Psoas muscle (tissue), 8 donors: ENCODE measurements around the gene APOL4. TPM values are rescaled to one million over a fixed set of nuclear protein-coding genes. Genes with fewer than 3 reads are reported as not detected.

Experiments
- ATAC-seq, 4 donors: fragments of 200-7000 bp; cut with Tn5 transposase; one replicate each; pipeline ENCODE4 v1.9.1; 2020; ENCODE audit warnings: moderate library complexity in 3 of 4, mild to moderate bottlenecking in 2 of 4
- DNase-seq, 2 donors: peaks; one replicate each; pipeline ENCODE4 v3.0.0-alpha.2; 2020
- H3K27ac ChIP-seq: fragments of 200-600 bp; one replicate; pipeline ENCODE4 v1.8.0; 2022
- H3K27me3 ChIP-seq, 3 donors: fragments of 200-600 bp in 1 of 3; one replicate each; pipeline versions ENCODE4 v1.6.1 to v1.8.0; 2013 to 2022; ENCODE audit warnings: low read length in 2 of 3, mild to moderate bottlenecking in 2 of 3, moderate library complexity in 1 of 3; ENCODE audit not compliant: insufficient read depth in 3 of 3
- H3K36me3 ChIP-seq, 2 donors: fragments of 200-600 bp in 1 of 2; one replicate each; pipeline versions ENCODE4 v1.6.1 to v1.8.0; 2013 to 2022; ENCODE audit warnings: low read depth in 1 of 2, mild to moderate bottlenecking in 1 of 2, moderate library complexity in 1 of 2; ENCODE audit not compliant: insufficient read depth in 1 of 2
- H3K4me1 ChIP-seq: fragments of 200-600 bp; one replicate; pipeline ENCODE4 v1.8.0; 2022
- H3K4me3 ChIP-seq: fragments of 200-600 bp; one replicate; pipeline ENCODE4 v1.8.0; 2022; ENCODE audit warnings: mild to moderate bottlenecking
- H3K9me3 ChIP-seq: fragments of 200-600 bp; one replicate; pipeline ENCODE4 v1.8.0; 2022
- WGBS, 3 donors: extraction: QIAGEN DNeasy Blood & Tissue Kit; methylation state at CpG; one replicate each; pipeline versions ENCODE4 v1.1.6 to v1.1.7; 2013; 5-methylcytosine and 5-hydroxymethylcytosine counted together
- intact Hi-C, 2 donors: fragments of 100-400 bp; cut with DNase I; formaldehyde crosslinking; loops; one replicate each; pipeline versions ENCODE4 v1.11.0 to v1.14.2; 2022
- polyA plus RNA-seq, 3 donors: library from polyadenylated mRNA; stranded (reverse); fragments of 200-250 nt; gene quantifications; one replicate each; pipeline ENCODE4 v1.2.3, GENCODE V29; 2013
- total RNA-seq, 4 donors: library from RNA; stranded (reverse); fragmentation: NEBNext Ultra II Directional in 2 of 4; extraction: Animal tissue kit (Norgen Biotek cat#: 25700) in 2 of 4; gene quantifications; one replicate each; pipeline versions ENCODE4 v1.2.1 to v1.2.4, GENCODE V29; 2021 to 2023
- TF ChIP-seq, protein P1 (sequence below): fragments of 200-600 bp; IDR thresholded peaks from one replicate; pipeline ENCODE4 v1.8.0; 2022; ENCODE audit warnings: antibody characterized with exemption
- donor health status: healthy with polysubstance abuse.
- donor health status: DM: no; HTN: no; CAD: no; lungs with moderate emphysema.
- donor health status: Bipolar disorder and iron deficiency.
- donor health status: healthy.
- donor health status: DM: yes; HTN: yes; CAD: no.
- donor health status: DM: no; HTN: no; CAD: no.
- donor health status: DM: no; HTN: no; CAD: no.
- donor health status: DM: yes; HTN: yes; CAD: no.

Gene APOL4
- total and polyA plus RNA-seq, 7 donors: 0.86 to 6.8 (median 1.6) TPM

DNA sequence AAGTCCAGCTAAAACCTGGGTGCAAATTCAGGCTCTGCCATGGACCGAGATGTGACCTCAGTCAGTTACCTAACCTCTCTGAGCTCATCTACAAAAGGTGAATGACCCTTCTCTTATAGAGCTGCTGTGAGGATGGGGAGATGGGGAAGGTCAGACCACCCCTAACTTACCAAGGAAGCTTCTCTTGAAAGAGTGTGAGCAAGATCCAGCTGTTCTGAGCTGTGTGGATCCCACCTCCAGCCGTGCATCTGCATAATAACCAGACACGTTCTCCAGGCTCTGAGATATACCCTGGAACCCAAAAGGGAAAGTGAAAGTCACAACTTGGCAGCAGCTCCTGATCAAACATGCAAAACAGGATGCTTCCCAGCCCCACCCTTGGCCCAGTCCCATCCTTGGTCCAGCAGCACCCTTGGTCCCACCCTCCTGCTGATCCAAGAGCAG is 41.1 kb downstream of the APOL4 start, which contains the start of gene APOL3:
Gene APOL3, minus strand, starts transcription at position 257 of the 444 bp plus-strand sequence. CDS start 11,700 bp downstream, outside the sequence.
- peak within 1 kb of the TSS; percentile 65 for H3K4me3 ChIP-seq
- no peaks in the 10 kb centered on the region for H3K36me3 ChIP-seq
- TF ChIP-seq, protein P1, sequence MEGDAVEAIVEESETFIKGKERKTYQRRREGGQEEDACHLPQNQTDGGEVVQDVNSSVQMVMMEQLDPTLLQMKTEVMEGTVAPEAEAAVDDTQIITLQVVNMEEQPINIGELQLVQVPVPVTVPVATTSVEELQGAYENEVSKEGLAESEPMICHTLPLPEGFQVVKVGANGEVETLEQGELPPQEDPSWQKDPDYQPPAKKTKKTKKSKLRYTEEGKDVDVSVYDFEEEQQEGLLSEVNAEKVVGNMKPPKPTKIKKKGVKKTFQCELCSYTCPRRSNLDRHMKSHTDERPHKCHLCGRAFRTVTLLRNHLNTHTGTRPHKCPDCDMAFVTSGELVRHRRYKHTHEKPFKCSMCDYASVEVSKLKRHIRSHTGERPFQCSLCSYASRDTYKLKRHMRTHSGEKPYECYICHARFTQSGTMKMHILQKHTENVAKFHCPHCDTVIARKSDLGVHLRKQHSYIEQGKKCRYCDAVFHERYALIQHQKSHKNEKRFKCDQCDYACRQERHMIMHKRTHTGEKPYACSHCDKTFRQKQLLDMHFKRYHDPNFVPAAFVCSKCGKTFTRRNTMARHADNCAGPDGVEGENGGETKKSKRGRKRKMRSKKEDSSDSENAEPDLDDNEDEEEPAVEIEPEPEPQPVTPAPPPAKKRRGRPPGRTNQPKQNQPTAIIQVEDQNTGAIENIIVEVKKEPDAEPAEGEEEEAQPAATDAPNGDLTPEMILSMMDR: no peak
- WGBS, 3 donors: 42 to 48% (median 44%) methylated on average over 3 of the region's 3 CpGs
- DNase-seq: peak; percentile 70 to 86
- intact Hi-C loops: no loop called here
- H3K4me1 ChIP-seq: peaks cover 12% of the 10 kb centered on the region
- peak in 3 of 4 donors; percentile 19 to 59 (median 27) for ATAC-seq
- H3K27me3 ChIP-seq: no peaks in the 10 kb centered on the region
- no peaks in the 10 kb centered on the region for H3K9me3 ChIP-seq
- H3K27ac ChIP-seq: peak within 1 kb of the TSS; percentile 58

DNA sequence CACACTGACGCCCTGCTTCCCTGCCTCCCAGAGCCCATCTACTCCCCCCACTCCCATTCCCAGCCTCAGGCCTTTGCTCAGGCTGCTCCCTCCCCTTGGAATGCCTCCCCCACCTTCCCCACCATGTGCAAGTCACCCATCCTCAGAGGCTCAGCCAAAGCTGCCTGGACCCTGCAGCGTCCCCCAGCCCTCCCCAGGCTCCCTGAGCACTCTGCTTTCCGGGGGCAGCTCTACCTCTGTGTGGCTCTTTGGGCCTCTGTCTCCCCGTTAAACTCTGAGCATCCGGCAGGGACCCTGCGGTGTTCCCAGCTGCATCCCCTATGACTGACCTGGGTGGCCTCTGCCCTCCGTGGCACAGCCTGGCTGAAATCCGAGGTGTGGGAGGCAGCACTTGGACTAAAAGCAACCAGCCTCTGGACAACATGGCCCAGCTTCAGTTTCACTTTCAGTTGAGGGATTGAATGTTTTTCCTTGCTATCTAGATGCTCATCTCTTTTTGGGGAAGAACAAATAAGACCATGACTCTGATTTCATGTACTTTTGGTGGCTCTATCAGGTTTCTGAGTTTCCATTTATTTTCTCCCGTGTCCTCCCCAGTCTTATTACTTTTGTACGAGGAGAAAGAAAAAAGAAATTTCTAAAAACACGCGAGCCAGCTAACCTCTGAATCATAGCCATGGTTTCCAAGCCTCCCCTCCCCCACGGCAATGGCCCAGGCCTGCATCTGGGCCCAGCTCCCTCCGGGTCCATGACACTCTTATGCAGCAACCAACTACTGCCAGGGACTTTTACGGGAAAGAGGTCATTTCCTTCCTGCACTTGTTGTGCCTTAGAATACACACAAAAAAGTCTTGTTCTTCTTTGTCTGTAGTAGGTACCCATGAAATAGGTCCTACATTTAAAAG is 44.8 kb downstream of the APOL4 start:
- ATAC-seq (peak; percentile 80 to 88 (median 86)), DNase-seq (peak; percentile 90 to 91)
- Histone ChIP-seq H3K27ac (peak overlapping the region; percentile 66), H3K36me3 (no peaks in the 10 kb centered on the region), H3K4me3 (peak overlapping the region; percentile 65), H3K9me3 (no peaks in the 10 kb centered on the region), H3K4me1 (peaks cover 15% of the 10 kb centered on the region), H3K27me3 (no peaks in the 10 kb centered on the region)
- intact Hi-C loops: no loop called here
- TF ChIP-seq, protein P1: no peak
- WGBS, 3 donors: 15 to 19% (median 16%) methylated on average over 15 of the region's 15 CpGs

DNA sequence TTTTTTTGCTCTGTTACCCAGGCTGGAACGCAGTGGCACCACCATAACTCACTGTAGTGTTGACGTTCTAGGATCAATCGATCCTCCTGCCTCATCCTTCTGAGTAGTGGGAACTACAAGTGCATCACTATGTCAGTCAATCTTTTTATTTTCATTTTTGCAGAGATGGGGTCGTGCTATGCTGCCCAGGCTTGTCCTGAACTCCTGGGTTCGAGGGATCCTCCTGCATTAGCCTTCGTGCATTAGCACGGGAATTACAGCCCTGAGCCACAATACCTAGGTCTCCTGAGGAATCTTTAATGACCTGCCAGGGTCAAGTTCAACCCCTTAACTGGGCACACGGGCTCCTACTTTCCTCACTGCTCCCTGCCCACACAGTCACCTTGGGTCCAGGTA is 45.5 kb downstream of the APOL4 start:
- H3K4me1 ChIP-seq: peaks cover 20% of the 10 kb centered on the region

DNA sequence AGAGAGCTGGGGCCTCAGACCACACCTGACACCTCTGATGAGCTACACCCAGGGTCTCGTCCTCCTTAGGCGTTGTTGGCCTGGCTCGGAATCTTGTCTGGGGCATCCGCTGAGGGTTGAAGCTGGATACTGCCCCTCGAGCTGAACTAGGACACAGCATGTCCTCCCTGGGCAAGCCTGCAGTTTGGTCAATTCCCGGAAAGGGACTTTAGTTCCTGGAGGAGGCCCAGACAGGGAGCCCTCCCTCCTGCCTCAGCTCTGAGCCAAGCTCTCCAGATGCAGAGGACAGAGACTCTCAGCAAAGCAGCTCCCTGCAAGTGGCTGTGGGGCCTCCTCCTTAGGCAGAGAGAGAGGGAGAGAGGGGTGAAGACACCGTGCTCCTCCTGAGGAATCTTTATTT is 45.9 kb downstream of the APOL4 start:
- Histone ChIP-seq H3K4me3 (peak overlapping the region; percentile 65), H3K9me3 (no peaks in the 10 kb centered on the region), H3K27ac (peak overlapping the region; percentile 66), H3K27me3 (no peaks in the 10 kb centered on the region), H3K4me1 (peaks cover 20% of the 10 kb centered on the region), H3K36me3 (no peaks in the 10 kb centered on the region)
- TF ChIP-seq, protein P1: no peak
- intact Hi-C loops: no loop called here
- DNase-seq (peak; percentile 71 to 84), ATAC-seq (peak; percentile 27 to 71 (median 66))
- WGBS, 3 donors: 25 to 42% (median 36%) methylated on average over 7 of the region's 7 CpGs

More for the DNA sequence above, 45.5 kb downstream of the APOL4 start:
- TF ChIP-seq, protein P1: no peak
- DNase-seq (no peak), ATAC-seq (no peak)
- WGBS, 3 donors: 41 to 62% (median 54%) methylated on average over 8 of the region's 8 CpGs
- Histone ChIP-seq H3K9me3 (no peaks in the 10 kb centered on the region), H3K36me3 (no peaks in the 10 kb centered on the region), H3K4me3 (peak overlapping the region; percentile 65), H3K27ac (peak overlapping the region; percentile 66), H3K27me3 (no peaks in the 10 kb centered on the region)
- intact Hi-C loops: no loop called here
